H9 (cell line): Measurements from ENCODE around the gene CXCL3. TPM values are rescaled to one million over a fixed set of nuclear protein-coding genes. Genes with fewer than 3 reads are reported as not detected.

Source experiments
- DNase-seq: peaks from one replicate; pipeline ENCODE4 v3.0.0-alpha.2; 2017
- H2AFZ ChIP-seq: one replicate; pipeline ENCODE4 v1.6.1; 2013; ENCODE audit warnings: mild to moderate bottlenecking, low read length, control low read depth, moderate library complexity
- H2AK5ac ChIP-seq: 2 replicates; pipeline ENCODE4 v1.6.1; 2013; ENCODE audit warnings: low read length, control low read depth, mixed read lengths; ENCODE audit not compliant: insufficient read length
- H2BK120ac ChIP-seq: one replicate; pipeline ENCODE4 v1.6.1; 2013; ENCODE audit warnings: low read depth, mild to moderate bottlenecking, low read length, control low read depth, inconsistent platforms; ENCODE audit not compliant: poor library complexity, severe bottlenecking
- H2BK12ac ChIP-seq: 2 replicates; pipeline ENCODE4 v1.6.1; 2013; ENCODE audit warnings: low read length, control low read depth, mixed read lengths, low read depth; ENCODE audit not compliant: insufficient read length
- H2BK15ac ChIP-seq: 2 replicates; pipeline ENCODE4 v1.6.1; 2013; ENCODE audit warnings: low read depth, low read length, control low read depth
- H2BK20ac ChIP-seq: one replicate; pipeline ENCODE4 v1.6.1; 2013; ENCODE audit warnings: low read depth, mild to moderate bottlenecking, low read length, control low read depth, inconsistent platforms; ENCODE audit not compliant: poor library complexity, severe bottlenecking
- H2BK5ac ChIP-seq: 2 replicates; pipeline ENCODE4 v1.6.1; 2013; ENCODE audit warnings: low read length, control low read depth, mixed read lengths; ENCODE audit not compliant: insufficient read length
- H3K14ac ChIP-seq: 2 replicates; pipeline ENCODE4 v1.6.1; 2013; ENCODE audit warnings: low read length, control low read depth; ENCODE audit not compliant: insufficient read depth
- H3K18ac ChIP-seq: 2 replicates; pipeline ENCODE4 v1.6.1; 2013; ENCODE audit warnings: low read depth, mild to moderate bottlenecking, mixed read lengths, low read length, control low read depth; ENCODE audit not compliant: insufficient read length
- H3K23ac ChIP-seq: 2 replicates; pipeline ENCODE4 v1.6.1; 2013; ENCODE audit warnings: low read length, control low read depth, mixed read lengths, low read depth; ENCODE audit not compliant: insufficient read length
- H3K23me2 ChIP-seq: 2 replicates; pipeline ENCODE4 v1.6.1; 2013; ENCODE audit warnings: low read depth, mild to moderate bottlenecking, mixed read lengths, low read length, control low read depth; ENCODE audit not compliant: insufficient read length, poor library complexity, severe bottlenecking
- H3K27ac ChIP-seq: 2 replicates; pipeline ENCODE4 v1.5.1; 2013; ENCODE audit warnings: low read length, control low read depth, mixed read lengths, low read depth; ENCODE audit not compliant: insufficient read length
- H3K27me3 ChIP-seq: 2 replicates; pipeline ENCODE4 v1.6.1; 2013; ENCODE audit warnings: low read length, control low read depth, inconsistent platforms; ENCODE audit not compliant: insufficient read depth
- H3K4ac ChIP-seq: 2 replicates; pipeline ENCODE4 v1.6.1; 2013; ENCODE audit warnings: low read depth, mild to moderate bottlenecking, control low read depth, inconsistent platforms, low read length, moderate library complexity
- H3K4me1 ChIP-seq: 2 replicates; pipeline ENCODE4 v1.6.1; 2013; ENCODE audit warnings: low read length, control low read depth, inconsistent platforms; ENCODE audit not compliant: insufficient read depth
- H3K4me2 ChIP-seq: 2 replicates; pipeline ENCODE4 v1.6.1; 2013; ENCODE audit warnings: low read length, control low read depth, mixed read lengths; ENCODE audit not compliant: insufficient read length, insufficient read depth
- H3K56ac ChIP-seq: 2 replicates; pipeline ENCODE4 v1.6.1; 2013; ENCODE audit warnings: low read depth, mild to moderate bottlenecking, mixed read lengths, low read length, control low read depth; ENCODE audit not compliant: insufficient read length
- H3K79me1 ChIP-seq: 2 replicates; pipeline ENCODE4 v1.6.1; 2013; ENCODE audit warnings: low read depth, mild to moderate bottlenecking, moderate library complexity, low read length, control low read depth, inconsistent platforms; ENCODE audit not compliant: insufficient read depth, poor library complexity, severe bottlenecking
- H3K79me2 ChIP-seq: 2 replicates; pipeline ENCODE4 v1.6.1; 2013; ENCODE audit warnings: low read length, control low read depth, inconsistent platforms; ENCODE audit not compliant: insufficient read depth
- H3K9ac ChIP-seq: 2 replicates; pipeline ENCODE4 v1.6.1; 2013; ENCODE audit warnings: low read length, control low read depth, mixed read lengths; ENCODE audit not compliant: insufficient read length; ENCODE audit errors: extremely low read depth
- H3K9me3 ChIP-seq: one replicate; pipeline ENCODE4 v1.6.1; 2013; ENCODE audit warnings: low read depth, low read length, inconsistent platforms; ENCODE audit not compliant: control insufficient read depth
- H3T11ph ChIP-seq: one replicate; pipeline ENCODE4 v1.6.1; 2013; ENCODE audit warnings: mild to moderate bottlenecking, low read length, control low read depth, inconsistent platforms
- H4K20me1 ChIP-seq: one replicate; pipeline ENCODE4 v1.6.1; 2013; ENCODE audit not compliant: control insufficient read depth, insufficient read length, insufficient read depth
- H4K5ac ChIP-seq: 2 replicates; pipeline ENCODE4 v1.6.1; 2013; ENCODE audit warnings: low read depth, mild to moderate bottlenecking, mixed read lengths, low read length, control low read depth; ENCODE audit not compliant: insufficient read length
- H4K8ac ChIP-seq: replicated peaks from 2 replicates; pipeline ENCODE4 v1.6.1; 2013; ENCODE audit warnings: low read length, control low read depth, mixed read lengths, low read depth; ENCODE audit not compliant: insufficient read length
- H4K91ac ChIP-seq: 2 replicates; pipeline ENCODE4 v1.6.1; 2013; ENCODE audit warnings: low read depth, mild to moderate bottlenecking, moderate library complexity, mixed read lengths, low read length, control low read depth; ENCODE audit not compliant: insufficient read length
- H3K27ac Mint-ChIP-seq, 3 experiments: 2 replicates in 2 of 3; 3 replicates in 1 of 3; pipeline ENCODE4 v1.8.0; 2020 to 2021; ENCODE audit warnings: mixed read lengths in 3 of 3, mild to moderate bottlenecking in 1 of 3, moderate library complexity in 1 of 3
- H3K27me3 Mint-ChIP-seq: 2 replicates; pipeline ENCODE4 v1.8.0; 2021; ENCODE audit warnings: low read depth, mild to moderate bottlenecking, moderate library complexity, mixed read lengths
- H3K36me3 Mint-ChIP-seq, 3 experiments: 2 replicates in 2 of 3; 3 replicates in 1 of 3; pipeline ENCODE4 v1.8.0; 2020 to 2021; ENCODE audit warnings: low read depth in 3 of 3, mixed read lengths in 3 of 3; ENCODE audit not compliant: insufficient read depth in 1 of 3
- H3K4me1 Mint-ChIP-seq, 2 experiments: 2 replicates each; pipeline ENCODE4 v1.8.0; 2020; ENCODE audit warnings: mixed read lengths in 2 of 2
- H3K4me3 Mint-ChIP-seq, 2 experiments: 2 replicates in 1 of 2; 3 replicates in 1 of 2; pipeline ENCODE4 v1.8.0; 2020 to 2021; ENCODE audit warnings: mild to moderate bottlenecking in 2 of 2, mixed read lengths in 2 of 2, moderate library complexity in 1 of 2
- H3K9me3 Mint-ChIP-seq, 2 experiments: 2 replicates in 1 of 2; 3 replicates in 1 of 2; pipeline ENCODE4 v1.8.0; 2020; ENCODE audit warnings: mild to moderate bottlenecking in 2 of 2, mixed read lengths in 2 of 2, moderate library complexity in 1 of 2
- CTCF ChIP-seq: fragments of 200-600 bp; sonication (generic); conservative IDR thresholded peaks from 3 replicates; pipeline ENCODE4 v1.8.0; 2021; ENCODE audit warnings: antibody characterized with exemption, mild to moderate bottlenecking
- WGBS: extraction: QIAGEN DNeasy Blood & Tissue Kit; methylation state at CpG from one replicate; pipeline ENCODE4 v1.1.7; 2013; ENCODE audit warnings: missing lambda C conversion rate, low lambda C conversion rate, mixed read lengths; ENCODE audit not compliant: insufficient read length; ENCODE audit errors: extremely low coverage; 5-methylcytosine and 5-hydroxymethylcytosine counted together
- total RNA-seq: library from RNA; stranded (reverse); gene quantifications from 2 replicates; pipeline ENCODE4 v1.2.1, GENCODE V29; 2021

The CXCL3 gene
- total RNA-seq, 1 experiment from 2014 or later: 3.7 TPM

GRCh38 chr4:74058048-74058651, 19.7 kb upstream of the CXCL3 start:
- Histone ChIP-seq H2AFZ (no peak overlapping the region), H3K23me2 (no peaks in the 10 kb centered on the region), H2BK15ac (no peak overlapping the region), H3K79me2 (no peaks in the 10 kb centered on the region), H2BK120ac (no peak overlapping the region), H3K9ac (no peak overlapping the region), H3K18ac (no peak overlapping the region), H3K23ac (no peak overlapping the region), H4K5ac (no peak overlapping the region), H2BK20ac (no peak overlapping the region), H3K56ac (no peak overlapping the region), H2BK12ac (no peak overlapping the region), H3K4me2 (no peak overlapping the region), H3K4ac (no peak overlapping the region), H3K27ac (no peak overlapping the region), H2BK5ac (no peak overlapping the region), H3K4me1 (no peaks in the 10 kb centered on the region), H3T11ph (no peak overlapping the region), H4K20me1 (no peaks in the 10 kb centered on the region), H3K14ac (no peak overlapping the region), H3K27me3 (no peaks in the 10 kb centered on the region), H3K9me3 (no peaks in the 10 kb centered on the region), H4K8ac (no peak overlapping the region), H4K91ac (no peak overlapping the region), H3K79me1 (no peaks in the 10 kb centered on the region), H2AK5ac (no peak overlapping the region)
- no peak for TF ChIP-seq CTCF
- no peak overlapping the region; a peak in 1 of 7 replicates for H3K27ac Mint-ChIP-seq
- H3K36me3 Mint-ChIP-seq: peaks cover 0 to 3% (median 2%) of the 10 kb centered on the region in 3 experiments; a peak in 2 of 7 replicates
- no peak for DNase-seq
- H3K9me3 Mint-ChIP-seq: peaks cover 3 to 7% of the 10 kb centered on the region in 2 experiments; a peak in 3 of 5 replicates
- no CpG with 5 or more reads among the region's 4 CpGs for WGBS
- no peak overlapping the region for H3K4me3 Mint-ChIP-seq
- peaks cover 3% of the 10 kb centered on the region; the same call in 1 of the 2 replicates for H3K27me3 Mint-ChIP-seq
- peaks cover 16 to 20% of the 10 kb centered on the region in 2 experiments for H3K4me1 Mint-ChIP-seq
